T-helper 2 cell treated with Interferon-gamma antibody and Interleukin-4, amounts not matched to agents 5 μg/mL and 100 μg/mL, for 36 hours (primary cell): ENCODE results near the gene MEIS2.

Experiments
- DNase-seq: peaks from one replicate; pipeline ENCODE4 v3.0.0; 2021; ENCODE audit warnings: low spot score
- H3K27ac Mint-ChIP-seq: one replicate; pipeline ENCODE4 v1.8.0; 2021; ENCODE audit warnings: mild to moderate bottlenecking, mixed read lengths
- H3K27me3 Mint-ChIP-seq: one replicate; pipeline ENCODE4 v1.8.0; 2021; ENCODE audit warnings: low read depth, mixed read lengths
- H3K36me3 Mint-ChIP-seq: one replicate; pipeline ENCODE4 v1.8.0; 2021; ENCODE audit warnings: low read depth, mixed read lengths
- H3K4me1 Mint-ChIP-seq: one replicate; pipeline ENCODE4 v1.8.0; 2021; ENCODE audit warnings: low read depth, mixed read lengths
- H3K4me3 Mint-ChIP-seq: one replicate; pipeline ENCODE4 v1.8.0; 2022; ENCODE audit warnings: mild to moderate bottlenecking, moderate library complexity, mixed read lengths
- H3K9me3 Mint-ChIP-seq: one replicate; pipeline ENCODE4 v1.8.0; 2021; ENCODE audit warnings: mixed read lengths

The MEIS2 gene

GRCh38 chr15:37098468-37099318 is 1.7 kb downstream of the MEIS2 start:
- DNase-seq, result no peak
- Mint-ChIP-seq H3K27ac (peak overlapping the region; percentile 49), H3K9me3 (peaks cover 7% of the 10 kb centered on the region), H3K36me3 (peaks cover 14% of the 10 kb centered on the region), H3K27me3 (peaks cover 85% of the 10 kb centered on the region), H3K4me1 (peaks cover 23% of the 10 kb centered on the region), H3K4me3 (peak overlapping the region; percentile 70)

- Mint-ChIP-seq H3K9me3 (peaks cover 3% of the 10 kb centered on the region), H3K36me3 (peaks cover 13% of the 10 kb centered on the region), H3K27ac (peak overlapping the region; percentile 58)
Observed at GRCh38 chr15:37097144-37097919, 3.0 kb downstream of the MEIS2 start.

GRCh38 chr15:37096558-37097143 is 3.7 kb downstream of the MEIS2 start:
- Mint-ChIP-seq H3K27me3 (peaks cover 76% of the 10 kb centered on the region), H3K9me3 (no peaks in the 10 kb centered on the region), H3K4me1 (peaks cover 20% of the 10 kb centered on the region), H3K36me3 (peaks cover 10% of the 10 kb centered on the region), H3K4me3 (no peak overlapping the region), H3K27ac (no peak overlapping the region)
- DNase-seq, result no peak

More at GRCh38 chr15:37097144-37097919, 3.0 kb downstream of the MEIS2 start:
- DNase-seq, result no peak
- H3K27me3 Mint-ChIP-seq, result peaks cover 81% of the 10 kb centered on the region
- H3K4me3 Mint-ChIP-seq, result peak overlapping the region; percentile 9
- peaks cover 23% of the 10 kb centered on the region for H3K4me1 Mint-ChIP-seq

GRCh38 chr15:37095770-37096557 is 4.4 kb downstream of the MEIS2 start:
- no peak for DNase-seq
- Mint-ChIP-seq H3K9me3 (no peaks in the 10 kb centered on the region), H3K4me1 (peaks cover 17% of the 10 kb centered on the region), H3K27ac (no peak overlapping the region), H3K36me3 (peaks cover 9% of the 10 kb centered on the region), H3K27me3 (peaks cover 76% of the 10 kb centered on the region), H3K4me3 (no peak overlapping the region)

- Mint-ChIP-seq H3K4me1 (peaks cover 10% of the 10 kb centered on the region), H3K36me3 (peaks cover 3% of the 10 kb centered on the region), H3K9me3 (no peaks in the 10 kb centered on the region), H3K27me3 (peaks cover 70% of the 10 kb centered on the region), H3K27ac (no peak overlapping the region), H3K4me3 (no peak overlapping the region)
- DNase-seq, result no peak
Observed at GRCh38 chr15:37094915-37095711, 5.2 kb downstream of the MEIS2 start.

- no peaks in the 10 kb centered on the region for H3K9me3 Mint-ChIP-seq
- H3K27me3 Mint-ChIP-seq, result peaks cover 64% of the 10 kb centered on the region
- peaks cover 8% of the 10 kb centered on the region for H3K4me1 Mint-ChIP-seq
- H3K27ac Mint-ChIP-seq, result no peak overlapping the region
- no peak overlapping the region for H3K4me3 Mint-ChIP-seq
- no peak for DNase-seq
- H3K36me3 Mint-ChIP-seq, result peaks cover 1% of the 10 kb centered on the region
Observed at GRCh38 chr15:37094333-37094914, 5.9 kb downstream of the MEIS2 start.

- H3K27me3 Mint-ChIP-seq, result peaks cover 61% of the 10 kb centered on the region
- no peak overlapping the region for H3K4me3 Mint-ChIP-seq
- H3K9me3 Mint-ChIP-seq, result no peaks in the 10 kb centered on the region
- no peak overlapping the region for H3K27ac Mint-ChIP-seq
- peaks cover 5% of the 10 kb centered on the region for H3K4me1 Mint-ChIP-seq
- no peak for DNase-seq
- peaks cover 1% of the 10 kb centered on the region for H3K36me3 Mint-ChIP-seq
Observed at GRCh38 chr15:37093480-37094332, 6.6 kb downstream of the MEIS2 start.

- Mint-ChIP-seq H3K27ac (no peak overlapping the region), H3K4me3 (no peak overlapping the region), H3K36me3 (no peaks in the 10 kb centered on the region), H3K27me3 (peaks cover 30% of the 10 kb centered on the region), H3K4me1 (no peaks in the 10 kb centered on the region), H3K9me3 (no peaks in the 10 kb centered on the region)
- DNase-seq, result no peak
Observed at GRCh38 chr15:37090543-37091175, 9.7 kb downstream of the MEIS2 start.

- H3K36me3 Mint-ChIP-seq, result no peaks in the 10 kb centered on the region
- no peak for DNase-seq
- peaks cover 14% of the 10 kb centered on the region for H3K27me3 Mint-ChIP-seq
- H3K27ac Mint-ChIP-seq, result no peak overlapping the region
- no peak overlapping the region for H3K4me3 Mint-ChIP-seq
- no peaks in the 10 kb centered on the region for H3K9me3 Mint-ChIP-seq
- H3K4me1 Mint-ChIP-seq, result no peaks in the 10 kb centered on the region
Observed at GRCh38 chr15:37088436-37088835, 11.9 kb downstream of the MEIS2 start.

GRCh38 chr15:37087131-37087588 is 13.2 kb downstream of the MEIS2 start:
- Mint-ChIP-seq H3K36me3 (no peaks in the 10 kb centered on the region), H3K9me3 (no peaks in the 10 kb centered on the region), H3K27ac (no peak overlapping the region), H3K4me1 (no peaks in the 10 kb centered on the region), H3K4me3 (no peak overlapping the region), H3K27me3 (peaks cover 9% of the 10 kb centered on the region)
- DNase-seq, result no peak

- H3K4me3 Mint-ChIP-seq, result no peak overlapping the region
- no peaks in the 10 kb centered on the region for H3K4me1 Mint-ChIP-seq
- no peak overlapping the region for H3K27ac Mint-ChIP-seq
- peaks cover 9% of the 10 kb centered on the region for H3K27me3 Mint-ChIP-seq
- H3K9me3 Mint-ChIP-seq, result no peaks in the 10 kb centered on the region
- DNase-seq, result no peak
- H3K36me3 Mint-ChIP-seq, result no peaks in the 10 kb centered on the region
Observed at GRCh38 chr15:37086521-37086920, 13.8 kb downstream of the MEIS2 start.
